Measurements from ENCODE around the gene DPP9.
"Not testable (repeated sequence)": the region's sequence is repeated elsewhere in the genome, so short reads cannot be mapped to it uniquely, and the experiment has no call there.

The DPP9 gene

DNA sequence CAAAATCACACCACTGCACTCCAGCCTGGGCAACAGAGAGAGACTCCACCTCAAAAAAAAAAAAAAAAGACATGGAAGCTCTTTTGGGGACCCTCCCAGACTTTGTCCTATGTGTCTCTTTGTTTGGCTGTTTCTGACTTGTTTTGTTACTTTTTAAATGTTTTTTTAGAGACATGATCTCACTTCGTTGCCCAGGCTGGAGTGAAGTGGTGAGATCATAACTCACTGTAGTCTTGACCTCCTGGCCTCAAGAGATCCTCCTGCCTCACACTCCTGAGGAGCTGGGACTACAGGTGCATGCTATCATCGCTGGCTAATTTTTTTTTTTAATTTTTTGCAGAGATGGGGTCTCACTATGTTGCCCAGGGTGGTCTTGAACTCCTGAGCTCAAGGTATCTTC, 16.4 kb upstream of the DPP9 start:
- DNase-seq (ENCODE audit: low read depth in 2 of 2): no peak

DNA sequence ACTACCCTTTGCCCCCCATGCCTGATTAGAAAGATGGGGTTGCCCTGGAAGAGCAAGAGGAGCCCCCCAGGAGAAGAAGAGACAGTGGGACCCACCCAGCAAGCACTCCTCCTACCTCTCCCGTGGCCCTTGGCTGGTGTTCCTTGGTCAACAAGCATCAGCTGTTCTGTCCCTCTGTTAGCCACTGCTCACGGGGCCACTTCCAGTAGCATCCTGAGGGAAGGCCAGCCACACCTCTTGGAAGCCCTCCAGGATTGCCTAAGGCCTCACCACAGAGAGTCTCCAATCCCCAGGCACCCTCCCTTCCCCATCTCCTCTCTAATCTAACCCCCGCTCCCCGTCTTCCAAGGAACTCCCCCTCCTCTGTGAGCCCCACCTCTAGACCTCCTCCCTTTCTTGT, 15.1 kb upstream of the DPP9 start:
- DNase-seq (ENCODE audit: low read depth in 2 of 2): no peak

DNA sequence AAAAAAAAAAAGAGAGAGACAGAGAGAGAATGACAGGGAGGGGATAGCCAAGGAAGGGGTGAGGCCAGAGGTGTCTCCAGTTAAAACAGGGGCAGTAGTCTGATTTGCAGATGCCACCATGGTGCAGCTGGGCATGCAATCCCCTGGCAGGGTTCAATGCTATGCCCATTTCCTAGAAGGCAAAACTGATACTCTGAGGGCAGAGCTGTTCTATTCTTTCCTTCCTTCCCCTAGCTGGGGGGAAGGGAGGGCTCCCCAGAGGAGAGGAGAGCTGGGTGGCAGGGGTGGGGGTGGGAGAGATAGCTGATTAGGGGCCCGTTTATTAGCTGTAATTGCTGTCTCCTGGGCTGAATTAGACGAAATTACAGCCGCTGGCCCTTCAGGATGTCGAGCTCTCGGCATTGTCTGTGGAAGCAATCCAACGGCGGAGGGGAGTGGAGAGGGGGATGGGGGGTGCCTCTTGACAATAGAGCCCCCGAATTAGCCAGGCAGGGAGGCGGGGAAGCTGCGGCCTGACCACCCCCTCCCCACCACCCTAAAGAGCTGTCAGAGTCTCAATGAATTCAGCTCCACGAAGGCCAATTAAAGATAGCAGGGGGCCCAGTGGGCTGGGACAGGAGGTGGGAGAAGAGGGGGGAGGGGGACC, 14.4 kb upstream of the DPP9 start:
- DNase-seq (ENCODE audit: low read depth in 2 of 2): no peak

- DNase-seq (ENCODE audit: low read depth in 2 of 2): no peak
Observed at GRCh38 chr19:4733755-4734345, 10.2 kb upstream of the DPP9 start.

DNA sequence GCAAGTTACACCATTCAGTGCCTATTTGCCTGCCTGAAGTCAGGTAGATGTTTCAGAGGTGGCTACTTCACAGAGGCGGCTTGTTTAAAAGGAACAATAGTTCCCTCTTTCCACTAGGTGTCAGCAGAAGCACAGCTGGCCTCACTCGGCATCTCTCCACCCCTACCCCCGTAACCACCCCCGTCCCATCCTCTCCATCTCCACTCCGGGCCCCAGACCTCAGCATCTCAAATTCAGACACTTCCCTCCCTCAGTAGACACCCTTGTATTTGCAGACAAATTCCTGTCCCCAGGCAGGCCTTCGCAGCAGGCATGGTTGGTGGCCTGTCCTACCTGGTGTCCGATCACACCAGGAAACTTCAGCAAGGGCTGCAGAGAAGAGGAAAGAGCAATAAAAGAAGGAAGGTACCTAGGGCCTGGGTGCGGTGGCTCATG, 9.1 kb upstream of the DPP9 start:
- no peak for DNase-seq (ENCODE audit: low read depth in 2 of 2)

- DNase-seq (ENCODE audit: low read depth in 2 of 2): peak in 1 of 2 donors; percentile 34
Observed at GRCh38 chr19:4730740-4731171, 7.1 kb upstream of the DPP9 start.

- no peak for DNase-seq (ENCODE audit: low read depth in 2 of 2)
Observed at GRCh38 chr19:4728871-4729270, 5.2 kb upstream of the DPP9 start.

- no peak for DNase-seq (ENCODE audit: low read depth in 2 of 2)
Observed at GRCh38 chr19:4722671-4723594, 709 bp downstream of the DPP9 start.

DNA sequence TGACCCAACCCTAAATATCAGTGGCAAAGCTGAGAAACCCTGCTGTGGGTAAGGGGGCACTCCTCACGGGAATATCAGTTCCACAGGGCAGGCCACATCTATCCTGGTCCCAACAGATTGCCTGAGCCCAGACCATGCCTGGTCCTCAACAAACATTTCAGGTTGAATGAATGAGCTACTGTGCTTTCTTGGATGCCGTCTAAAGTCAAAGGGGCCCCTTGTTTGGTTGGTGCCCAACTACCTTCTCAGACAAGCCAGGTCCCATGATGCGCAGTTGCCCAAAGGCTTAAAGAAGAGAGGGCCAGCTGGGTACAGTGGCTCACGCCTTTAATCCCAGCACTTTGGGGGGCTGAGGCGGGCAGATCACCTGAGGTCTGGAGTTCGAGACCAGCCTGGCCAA, 2.4 kb downstream of the DPP9 start:
- no peak for DNase-seq (ENCODE audit: low read depth in 2 of 2)

DNA sequence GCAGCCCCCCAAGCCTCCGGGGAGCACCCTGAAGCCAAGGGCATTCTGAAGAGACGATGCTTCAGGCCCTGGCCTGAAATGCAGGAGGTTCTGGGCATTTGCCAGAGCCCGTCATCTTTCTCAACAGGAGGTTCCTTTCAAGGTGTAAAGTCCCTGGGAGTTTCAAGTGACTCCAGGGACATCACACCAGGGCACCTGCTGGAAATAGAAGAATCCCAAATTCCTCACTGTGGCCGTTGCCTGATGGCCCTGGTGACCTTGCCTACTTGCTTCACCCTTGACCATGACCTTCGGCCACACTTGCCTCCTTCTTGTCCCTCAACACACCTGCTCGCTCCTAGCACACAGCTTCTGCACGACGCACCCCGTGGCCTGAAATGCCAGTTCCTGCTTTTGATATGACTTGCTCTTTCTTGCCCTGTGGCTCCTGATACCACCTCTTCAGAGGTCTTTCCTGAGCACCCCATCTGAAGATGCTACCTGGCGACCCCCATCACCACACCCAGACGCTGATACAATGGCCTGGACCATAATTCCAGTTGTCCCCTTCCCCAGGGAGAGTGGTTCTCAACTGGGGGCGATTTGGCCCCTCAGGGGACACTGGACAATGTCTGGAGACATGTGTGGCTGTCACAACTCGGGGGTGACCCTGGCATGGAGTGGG, 3.5 kb downstream of the DPP9 start:
- DNase-seq (ENCODE audit: low read depth in 2 of 2): no peak

DNA sequence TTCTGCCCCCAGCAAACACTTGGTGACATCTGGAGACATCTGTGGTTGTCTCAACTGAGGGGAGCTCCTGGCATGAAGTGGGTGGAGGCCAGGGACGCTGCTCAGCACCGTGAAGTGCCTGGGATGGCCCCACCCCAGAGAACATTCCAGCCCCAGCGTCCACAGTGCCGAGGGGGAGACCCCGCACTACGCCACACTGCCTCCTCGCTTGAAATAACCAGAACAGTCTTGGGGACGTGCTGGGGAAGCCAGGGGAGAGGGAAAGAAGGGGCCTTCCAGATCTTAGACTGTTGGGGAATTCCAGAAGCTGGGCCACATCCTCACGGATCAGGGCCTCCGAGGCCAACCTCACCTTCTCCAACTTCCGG, 4.2 kb downstream of the DPP9 start:
- no peak for DNase-seq (ENCODE audit: low read depth in 2 of 2)

DNA sequence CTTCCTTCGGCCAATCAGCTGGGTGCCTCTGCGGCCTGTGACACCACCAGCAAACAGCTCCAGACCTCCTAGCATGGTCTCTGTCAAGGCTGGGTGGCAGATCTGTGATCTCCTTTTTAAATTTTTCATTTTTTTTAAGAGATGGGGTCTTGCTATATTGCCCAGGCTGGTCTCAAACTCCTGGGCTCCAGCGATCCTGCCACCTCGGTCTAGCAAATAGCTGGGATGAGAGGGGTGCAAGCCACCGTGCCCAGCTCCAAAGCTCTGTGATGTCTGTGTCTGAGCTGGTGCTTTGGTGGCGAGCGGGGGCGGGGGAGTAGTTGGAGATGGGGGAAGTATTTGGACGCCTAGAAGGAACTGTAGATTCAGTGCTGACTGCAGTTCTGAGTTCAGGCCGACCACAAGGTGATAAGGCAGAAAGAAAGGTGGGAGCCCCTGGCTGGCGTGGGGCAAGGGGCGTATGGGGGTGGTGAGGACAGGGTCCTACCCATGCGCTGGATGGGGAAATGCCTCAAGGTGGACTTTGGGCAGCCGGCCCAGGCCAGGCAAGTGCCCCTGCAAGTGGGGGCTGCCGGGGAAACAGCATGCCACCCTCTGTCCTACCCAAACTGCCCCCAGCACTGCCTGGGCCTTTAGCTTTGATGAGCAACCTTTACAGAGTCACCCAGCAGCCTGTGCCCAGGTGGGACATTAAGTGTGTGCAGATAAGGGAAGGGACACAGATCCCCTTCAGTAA, 5.5 kb downstream of the DPP9 start:
- no peak for DNase-seq (ENCODE audit: low read depth in 2 of 2)

DNA sequence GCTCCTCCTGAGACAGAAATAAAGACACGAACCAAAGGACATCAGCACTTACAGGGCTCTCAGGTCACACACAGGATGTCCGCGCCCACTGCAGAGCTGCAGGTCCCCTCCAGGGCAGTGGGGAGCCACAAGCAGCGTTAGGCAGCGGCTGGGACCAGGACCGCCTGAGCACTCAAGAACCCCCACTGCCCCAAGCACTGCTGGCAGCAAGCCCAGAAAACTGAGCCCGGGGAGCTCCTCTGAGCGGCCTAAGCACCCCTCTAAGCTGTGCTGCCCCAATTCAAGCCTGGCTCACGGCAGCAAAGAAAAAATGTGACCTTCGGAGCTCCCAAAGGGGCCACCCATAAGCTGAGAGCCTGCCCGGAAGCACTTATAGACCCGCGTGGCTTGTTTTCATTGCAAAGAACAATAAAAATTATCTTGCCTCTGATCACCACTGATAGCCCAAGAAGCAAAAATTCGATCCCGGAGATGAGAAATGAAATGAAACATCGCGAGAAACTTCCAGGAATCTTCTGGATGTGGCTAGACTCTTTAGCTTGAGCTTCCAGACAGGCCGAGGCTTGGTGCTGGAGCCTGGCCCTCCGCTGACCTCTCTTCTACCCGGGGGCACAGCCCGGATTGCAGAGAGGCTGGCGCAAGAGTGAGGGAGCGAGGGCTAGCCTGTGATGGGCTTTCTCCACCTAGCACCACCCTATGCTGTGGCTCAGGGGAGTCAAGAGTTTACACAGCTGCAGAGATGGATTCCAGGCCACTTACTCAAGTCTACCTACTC, 6.3 kb downstream of the DPP9 start:
- DNase-seq (ENCODE audit: low read depth in 2 of 2): no peak

DNA sequence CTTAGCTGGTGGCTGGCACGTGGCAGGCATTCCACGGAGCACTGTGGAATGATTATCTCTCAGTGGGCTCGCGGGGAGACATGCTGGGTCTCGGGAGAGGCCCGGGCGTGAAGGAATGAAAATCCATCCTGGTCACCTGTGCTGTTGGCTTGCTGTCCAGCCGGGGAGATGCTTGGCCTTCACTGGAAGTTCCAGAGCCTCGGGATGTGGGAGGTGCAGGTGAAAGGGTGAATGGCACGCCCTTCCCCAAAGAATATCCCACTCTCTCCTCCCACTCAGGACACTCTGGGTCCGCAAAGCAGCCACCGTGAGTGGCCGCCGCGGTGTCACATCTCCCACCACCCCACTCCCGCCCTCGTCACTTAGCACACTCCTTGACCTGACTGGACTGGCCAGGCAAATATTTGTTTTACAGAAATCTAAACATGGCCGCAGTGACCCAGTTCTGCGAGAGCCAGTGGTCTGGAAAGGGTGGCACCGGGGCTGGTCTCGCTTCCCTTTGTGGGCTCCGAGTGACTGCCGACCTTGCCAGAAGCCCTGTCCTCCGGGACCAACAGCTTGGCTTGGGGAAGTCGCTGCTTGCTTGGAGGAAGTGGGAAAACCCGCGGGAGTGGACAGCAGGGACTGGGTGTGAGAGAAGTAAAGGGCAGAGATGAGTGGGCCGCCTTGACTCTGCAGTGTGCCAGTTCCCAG, 8.0 kb downstream of the DPP9 start:
- no peak for DNase-seq (ENCODE audit: low read depth in 2 of 2)

DNA sequence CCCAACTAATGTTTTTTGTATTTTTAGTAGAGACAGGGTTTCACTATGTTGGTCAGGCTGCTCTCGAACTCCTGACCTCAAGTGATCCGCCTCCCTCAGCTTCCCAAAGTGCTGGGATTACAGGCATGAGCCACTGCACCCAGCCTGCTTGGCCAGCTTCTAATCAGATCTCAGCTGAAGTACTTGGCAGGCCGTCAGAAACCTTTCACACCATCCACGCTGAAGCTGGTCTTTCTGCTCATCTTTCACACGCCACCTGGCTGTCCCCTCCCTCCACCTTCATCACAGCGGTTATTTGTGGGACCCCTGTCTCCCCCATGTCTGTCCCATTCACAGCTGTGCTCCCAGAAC, 8.5 kb downstream of the DPP9 start:
- DNase-seq (ENCODE audit: low read depth in 2 of 2): not testable (repeated sequence)

DNA sequence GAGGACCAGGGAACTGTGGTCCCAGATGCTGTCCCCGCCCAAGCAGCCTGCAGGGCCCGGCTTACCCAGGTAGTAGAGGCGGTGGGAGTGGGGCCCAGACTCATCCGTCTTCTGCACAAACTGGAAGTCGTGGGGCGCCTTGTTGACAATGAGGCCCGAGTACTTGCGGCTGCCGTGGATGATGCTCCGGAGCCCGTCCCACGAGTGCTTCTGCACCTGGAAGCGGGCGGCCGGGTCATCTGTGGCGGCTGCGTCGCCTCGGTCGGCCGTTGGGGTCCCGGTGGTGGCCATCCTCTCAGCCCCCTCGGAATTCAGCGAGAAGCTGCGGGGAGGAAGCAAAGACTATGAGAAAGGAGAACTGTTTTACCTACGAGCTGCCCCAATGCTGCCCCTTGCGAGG, 9.6 kb downstream of the DPP9 start:
- DNase-seq (ENCODE audit: low read depth in 2 of 2): no peak

- no peak for DNase-seq (ENCODE audit: low read depth in 2 of 2)
Observed at GRCh38 chr19:4713384-4713951, 10.2 kb downstream of the DPP9 start.

GRCh38 chr19:4712771-4713170, 10.9 kb downstream of the DPP9 start:
- no peak for DNase-seq (ENCODE audit: low read depth in 2 of 2)

- no peak for DNase-seq (ENCODE audit: low read depth in 2 of 2)
Observed at GRCh38 chr19:4711211-4711610, 12.4 kb downstream of the DPP9 start.

DNA sequence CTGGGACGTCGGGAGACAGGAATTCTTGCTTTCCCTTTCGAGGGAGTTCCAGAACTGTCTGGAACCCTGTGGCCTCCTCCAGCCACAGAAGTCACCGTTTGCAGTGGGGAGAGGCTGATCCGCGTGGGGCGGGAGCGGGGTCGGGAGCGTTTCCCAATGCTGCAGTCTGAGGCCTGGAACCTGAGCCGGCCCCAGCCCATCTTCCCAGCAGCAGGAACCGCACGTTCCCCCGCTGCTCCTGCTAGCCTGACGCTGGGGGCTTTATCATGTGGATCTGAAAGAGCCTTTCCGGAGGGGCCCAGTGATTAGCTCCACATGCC, 13.4 kb downstream of the DPP9 start:
- no peak for DNase-seq (ENCODE audit: low read depth in 2 of 2)

All from stimulated activated CD8-positive, alpha-beta memory T cell treated with anti-CD3 and anti-CD28 coated beads, Interleukin-2, amount 100 ng/mL, for 1 hour (primary cell).